SU-DHL-6 (cell line): ENCODE measurements around the gene TGFA.

Experiments
- H2AFZ ChIP-seq: fragments of 200-600 bp; sonication (generic); 2 replicates; pipeline ENCODE4 v1.6.1; 2014; ENCODE audit warnings: low read depth, mild to moderate bottlenecking, moderate library complexity, mixed read lengths, antibody characterized with exemption, low read length; ENCODE audit not compliant: severe bottlenecking
- H3F3A ChIP-seq: fragments of 200-600 bp; shearing (Covaris generic); 2 replicates; pipeline ENCODE4 v1.6.0; 2016; ENCODE audit warnings: antibody characterized with exemption, mild to moderate bottlenecking; ENCODE audit not compliant: insufficient read depth
- H3K27ac ChIP-seq: fragments of 200-600 bp; sonication (generic); 2 replicates; pipeline ENCODE4 v1.5.1; 2016; ENCODE audit warnings: low read depth, mild to moderate bottlenecking, low read length, moderate library complexity, mixed read lengths
- H3K27me3 ChIP-seq: fragments of 200-600 bp; sonication (generic), shearing (Covaris generic); 2 replicates; pipeline ENCODE4 v1.6.0; 2014; ENCODE audit warnings: mild to moderate bottlenecking, low read length
- H3K36me3 ChIP-seq: fragments of 200-600 bp; sonication (generic); 2 replicates; pipeline ENCODE4 v1.6.1; 2014; ENCODE audit warnings: mild to moderate bottlenecking, low read length, mixed read lengths
- H3K4me2 ChIP-seq: fragments of 300-600, 200-600 bp; shearing (Covaris generic), sonication (generic); 2 replicates; pipeline ENCODE4 v1.6.0; 2014; ENCODE audit warnings: low read length, low read depth, mild to moderate bottlenecking; ENCODE audit not compliant: poor library complexity, severe bottlenecking
- H3K4me3 ChIP-seq: fragments of 200-600 bp; sonication (generic); 2 replicates; pipeline ENCODE4 v1.5.1; 2014; ENCODE audit warnings: antibody characterized with exemption, low read length, mild to moderate bottlenecking, mixed read lengths; ENCODE audit not compliant: insufficient read depth, poor library complexity, severe bottlenecking
- H3K79me2 ChIP-seq: fragments of 200-600 bp; sonication (generic); 2 replicates; pipeline ENCODE4 v1.6.1; 2014; ENCODE audit warnings: mild to moderate bottlenecking, low read length, moderate library complexity; ENCODE audit not compliant: insufficient read depth
- H3K9ac ChIP-seq: fragments of 200-600 bp; sonication (generic); 2 replicates; pipeline ENCODE4 v1.7.0; 2014; ENCODE audit warnings: mild to moderate bottlenecking, low read length
- H3K9me2 ChIP-seq: fragments of 200-600 bp; sonication (generic); replicated peaks from 2 replicates; pipeline ENCODE4 v1.6.1; 2014; ENCODE audit warnings: low read length; ENCODE audit not compliant: insufficient read depth
- H3K9me3 ChIP-seq: fragments of 200-600 bp; sonication (generic); 2 replicates; pipeline ENCODE4 v1.6.1; 2014; ENCODE audit warnings: low read length, mixed read lengths; ENCODE audit not compliant: insufficient read depth
- H4K20me1 ChIP-seq: fragments of 200-600 bp; sonication (generic); 2 replicates; pipeline ENCODE4 v1.6.1; 2014; ENCODE audit warnings: low read depth, mild to moderate bottlenecking, antibody characterized with exemption, low read length, moderate library complexity, mixed read lengths
- CTCF ChIP-seq: fragments of 200-600 bp; sonication (generic); IDR thresholded peaks from one replicate; pipeline ENCODE4 v1.5.1; 2017; ENCODE audit warnings: antibody characterized with exemption, mild to moderate bottlenecking, low read length, moderate library complexity; ENCODE audit not compliant: insufficient read depth, poor library complexity, severe bottlenecking
- EZH2phosphoT487 ChIP-seq: fragments of 200-600 bp; sonication (generic), shearing (Covaris generic); conservative IDR thresholded peaks from 2 replicates; pipeline ENCODE4 v1.6.1; 2018; ENCODE audit warnings: mild to moderate bottlenecking, antibody characterized with exemption, low read length, moderate library complexity, mixed read lengths

TGFA gene

DNA sequence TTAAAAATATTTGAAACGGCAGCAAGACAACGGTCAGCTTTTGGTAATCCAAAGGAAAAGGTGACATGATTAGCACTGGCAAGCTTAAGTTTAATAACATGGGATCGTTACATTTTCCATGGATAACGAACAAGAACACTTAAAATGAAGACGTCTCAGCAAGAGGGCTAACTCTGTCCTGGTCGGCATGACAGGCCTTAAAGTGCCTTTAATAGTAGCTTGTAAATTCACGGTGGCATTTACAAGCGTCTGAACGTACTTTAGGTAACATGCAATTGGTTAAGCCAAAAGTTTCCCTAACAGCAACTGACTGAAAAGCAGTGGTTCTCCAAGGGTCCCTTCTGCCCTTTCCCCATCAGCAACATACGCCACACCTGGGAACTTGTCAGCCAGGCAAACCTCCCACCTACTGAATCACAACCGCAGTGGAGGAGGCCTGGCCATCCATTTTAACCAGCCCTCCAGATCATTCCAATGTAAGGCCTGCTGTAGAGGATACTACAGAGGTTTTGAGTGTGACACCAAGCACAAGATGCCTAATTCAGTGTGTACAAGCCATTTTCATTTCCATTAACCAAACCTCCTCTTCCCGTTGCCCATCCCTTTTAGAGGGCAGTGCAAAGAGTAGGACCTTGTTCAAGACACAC lies 4.4 kb downstream of the TGFA start:
- H3K4me2 ChIP-seq, result no peak overlapping the region
- no peak overlapping the region for H3K4me3 ChIP-seq
- H3K9ac ChIP-seq, result no peak overlapping the region
- no peaks in the 10 kb centered on the region for H3K79me2 ChIP-seq
- H3F3A ChIP-seq, result no peaks in the 10 kb centered on the region
- H4K20me1 ChIP-seq, result no peaks in the 10 kb centered on the region
- H3K9me2 ChIP-seq, result no peaks in the 10 kb centered on the region
- H3K27ac ChIP-seq, result no peak overlapping the region
- no peaks in the 10 kb centered on the region for H3K36me3 ChIP-seq
- H2AFZ ChIP-seq, result no peak overlapping the region
- no peaks in the 10 kb centered on the region for H3K9me3 ChIP-seq
- no peaks in the 10 kb centered on the region for H3K27me3 ChIP-seq
- TF ChIP-seq CTCF, result no peak
- no peak for TF ChIP-seq EZH2phosphoT487

DNA sequence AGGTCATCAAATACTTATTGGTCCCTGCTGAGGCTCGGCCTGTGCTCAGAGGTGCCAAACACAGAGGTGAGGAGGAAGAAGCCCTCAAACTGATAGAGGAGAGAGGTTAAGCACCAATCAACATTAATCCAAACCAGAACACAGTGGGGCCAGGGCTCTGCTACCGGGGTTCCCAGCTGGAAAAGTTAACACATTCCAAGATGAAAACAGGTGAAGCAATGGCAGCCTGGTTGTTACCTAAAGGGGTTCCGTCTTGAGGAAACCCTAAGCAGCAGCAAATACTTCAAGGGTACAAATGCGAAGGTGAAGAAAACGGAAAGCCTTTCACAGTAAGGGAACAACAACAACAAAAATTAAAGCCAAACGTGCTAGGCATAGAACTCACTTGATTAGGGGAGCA lies 5.4 kb downstream of the TGFA start:
- TF ChIP-seq CTCF, result no peak
- TF ChIP-seq EZH2phosphoT487, result no peak

GRCh38 chr2:70546885-70547284 lies 6.7 kb downstream of the TGFA start:
- no peak for TF ChIP-seq CTCF
- no peak for TF ChIP-seq EZH2phosphoT487
- H3K4me2 ChIP-seq, result no peak overlapping the region

More for the DNA sequence above, 5.4 kb downstream of the TGFA start:
- no peak overlapping the region for H3K4me2 ChIP-seq
- no peak overlapping the region for H3K27ac ChIP-seq
- no peak overlapping the region for H3K9ac ChIP-seq
- H3K4me3 ChIP-seq, result no peak overlapping the region
- H4K20me1 ChIP-seq, result no peaks in the 10 kb centered on the region
- no peaks in the 10 kb centered on the region for H3K9me2 ChIP-seq
- no peaks in the 10 kb centered on the region for H3K27me3 ChIP-seq
- H2AFZ ChIP-seq, result no peak overlapping the region
- no peaks in the 10 kb centered on the region for H3K9me3 ChIP-seq
- no peaks in the 10 kb centered on the region for H3F3A ChIP-seq
- H3K79me2 ChIP-seq, result no peaks in the 10 kb centered on the region
- no peaks in the 10 kb centered on the region for H3K36me3 ChIP-seq

More at GRCh38 chr2:70546885-70547284, 6.7 kb downstream of the TGFA start:
- H3K79me2 ChIP-seq, result no peaks in the 10 kb centered on the region
- no peak overlapping the region for H3K27ac ChIP-seq
- H3K9me3 ChIP-seq, result no peaks in the 10 kb centered on the region
- H3K9ac ChIP-seq, result no peak overlapping the region
- H3K36me3 ChIP-seq, result no peaks in the 10 kb centered on the region
- H3K4me3 ChIP-seq, result no peak overlapping the region
- H3F3A ChIP-seq, result no peaks in the 10 kb centered on the region
- no peaks in the 10 kb centered on the region for H3K9me2 ChIP-seq
- no peaks in the 10 kb centered on the region for H3K27me3 ChIP-seq
- no peak overlapping the region for H2AFZ ChIP-seq
- no peaks in the 10 kb centered on the region for H4K20me1 ChIP-seq
